ENCODE data around the gene KRTAP10-8.
"Not testable (repeated sequence)": the region's sequence is repeated elsewhere in the genome, so short reads cannot be mapped to it uniquely, and the experiment has no call there.

The KRTAP10-8 gene

DNA sequence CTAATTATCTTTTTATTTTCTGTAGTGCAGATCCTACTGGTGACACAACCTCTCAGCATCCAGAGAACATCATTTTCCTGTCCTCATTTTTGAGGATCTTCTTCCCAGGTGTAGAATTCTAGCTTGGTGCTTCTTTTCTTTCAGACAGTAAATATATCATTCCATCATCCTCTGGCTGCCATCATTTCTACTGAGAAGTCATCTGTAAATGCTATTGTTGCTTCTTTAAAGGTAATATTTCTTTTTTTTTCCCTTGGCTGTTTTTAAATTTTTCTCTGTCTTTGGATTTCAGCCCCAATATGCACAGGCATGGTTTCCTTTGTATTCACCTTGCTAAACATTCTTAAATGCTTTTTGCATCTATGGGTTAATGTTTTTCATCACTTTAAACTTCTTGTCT is 11.7 kb downstream of the KRTAP10-8 start:
- no peak for DNase-seq

DNA sequence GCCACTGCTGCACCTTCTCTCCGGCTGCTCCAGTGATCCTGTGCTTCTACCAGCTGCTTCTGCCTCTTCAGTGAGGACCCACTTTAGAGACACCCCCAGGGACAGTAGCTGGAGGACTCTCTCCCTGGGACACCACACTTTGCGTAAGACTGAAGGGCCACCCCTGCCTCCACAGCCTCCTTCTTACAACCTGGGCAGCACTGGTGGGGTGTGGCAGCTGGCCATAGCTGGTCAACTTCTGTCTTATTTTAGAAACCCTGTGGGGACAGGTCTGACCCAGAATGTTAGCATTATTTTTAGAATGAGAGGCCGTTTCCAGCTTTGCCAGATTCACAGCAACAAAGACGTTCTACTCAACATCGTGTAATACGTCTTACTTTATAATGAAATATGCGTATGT is 13.9 kb downstream of the KRTAP10-8 start:
- no peak for DNase-seq

DNA sequence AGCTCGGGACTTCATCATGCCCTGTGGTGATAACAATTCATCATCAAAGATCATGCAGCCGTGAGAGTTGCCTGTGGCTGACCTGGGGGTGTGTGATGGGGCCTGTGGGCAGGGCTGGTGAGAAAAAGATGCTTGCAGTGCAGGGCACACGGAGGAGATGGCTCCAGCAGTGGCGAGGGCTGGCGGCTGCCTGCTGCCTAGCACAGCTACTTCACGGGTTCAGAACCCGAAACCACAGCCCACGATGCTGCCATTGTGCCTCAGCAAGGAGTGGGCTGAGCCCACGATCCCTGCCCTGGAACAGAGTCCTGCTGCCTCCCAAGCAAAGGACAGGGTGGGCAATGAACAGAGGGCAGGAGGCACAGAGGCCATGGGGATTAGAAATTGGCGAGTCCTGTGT is 14.4 kb downstream of the KRTAP10-8 start:
- DNase-seq, result no peak

DNA sequence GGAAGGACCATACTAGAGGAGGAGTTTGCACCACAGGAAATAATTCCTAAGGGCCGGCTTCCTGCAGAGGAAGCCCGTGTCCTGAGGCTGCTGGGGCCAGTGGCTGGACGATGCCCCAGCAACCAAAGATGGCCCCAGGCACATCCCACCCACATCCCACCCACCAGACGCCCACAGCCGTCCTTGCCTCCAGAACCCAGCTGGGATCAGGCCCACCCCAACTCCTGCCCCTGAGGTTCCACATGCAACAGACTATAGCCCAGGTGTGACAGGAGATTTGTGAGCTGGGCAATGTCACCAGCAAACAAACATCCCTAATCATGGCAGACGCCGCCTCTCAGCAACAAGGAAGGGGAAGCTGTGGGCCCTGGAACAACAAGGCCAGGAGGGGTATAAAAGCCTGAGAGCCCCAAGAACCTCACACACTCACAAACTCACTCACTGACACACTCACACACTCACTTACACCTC is 14.8 kb downstream of the KRTAP10-8 start, which contains the start of gene KRTAP10-9:
Gene KRTAP10-9 (plus strand): TSS at position 421 of the 471 bp plus-strand sequence. CDS start 79 bp downstream, outside the sequence.
- no peak for DNase-seq

DNA sequence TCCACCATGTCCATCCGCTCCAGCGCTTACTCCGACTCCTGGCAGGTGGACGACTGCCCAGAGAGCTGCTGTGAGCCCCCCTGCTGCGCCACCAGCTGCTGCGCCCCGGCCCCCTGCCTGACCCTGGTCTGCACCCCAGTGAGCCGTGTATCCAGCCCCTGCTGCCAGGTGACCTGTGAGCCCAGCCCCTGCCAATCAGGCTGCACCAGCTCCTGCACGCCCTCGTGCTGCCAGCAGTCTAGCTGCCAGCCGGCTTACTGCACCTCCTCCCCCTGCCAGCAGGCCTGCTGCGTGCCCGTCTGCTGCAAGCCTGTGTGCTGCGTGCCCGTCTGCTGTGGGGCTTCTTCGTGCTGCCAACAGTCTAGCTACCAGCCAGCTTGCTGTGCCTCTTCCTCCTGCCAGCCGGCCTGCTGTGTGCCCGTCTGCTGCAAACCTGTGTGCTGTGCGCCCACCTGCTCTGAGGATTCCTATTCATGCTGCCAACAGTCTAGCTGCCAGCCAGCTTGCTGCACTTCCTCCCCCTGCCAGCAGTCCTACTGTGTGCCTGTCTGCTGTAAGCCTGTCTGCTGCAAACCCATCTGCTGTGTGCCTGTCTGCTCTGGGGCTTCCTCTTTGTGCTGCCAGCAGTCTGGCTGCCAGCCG is 15.4 kb downstream of the KRTAP10-8 start:
- DNase-seq, result not testable (repeated sequence)

DNA sequence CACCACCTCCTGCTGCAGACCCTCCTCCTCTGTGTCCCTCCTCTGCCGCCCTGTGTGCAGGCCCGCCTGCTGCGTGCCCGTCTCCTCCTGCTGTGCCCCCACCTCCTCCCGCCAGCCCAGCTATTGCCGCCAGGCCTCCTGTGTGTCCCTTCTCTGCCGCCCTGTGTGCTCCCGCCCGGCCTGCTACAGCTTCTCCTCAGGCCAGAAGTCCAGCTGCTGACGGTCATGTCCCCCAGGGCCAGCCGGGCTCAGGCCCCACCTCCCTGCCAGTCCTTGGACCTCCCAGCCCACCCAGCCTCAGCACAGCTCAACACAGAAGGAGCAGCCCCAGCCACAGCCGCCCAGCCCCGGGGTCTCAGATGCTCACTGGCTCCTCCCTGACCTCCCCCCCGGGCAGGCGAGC is 16.0 kb downstream of the KRTAP10-8 start:
- DNase-seq, result not testable (repeated sequence)

DNA sequence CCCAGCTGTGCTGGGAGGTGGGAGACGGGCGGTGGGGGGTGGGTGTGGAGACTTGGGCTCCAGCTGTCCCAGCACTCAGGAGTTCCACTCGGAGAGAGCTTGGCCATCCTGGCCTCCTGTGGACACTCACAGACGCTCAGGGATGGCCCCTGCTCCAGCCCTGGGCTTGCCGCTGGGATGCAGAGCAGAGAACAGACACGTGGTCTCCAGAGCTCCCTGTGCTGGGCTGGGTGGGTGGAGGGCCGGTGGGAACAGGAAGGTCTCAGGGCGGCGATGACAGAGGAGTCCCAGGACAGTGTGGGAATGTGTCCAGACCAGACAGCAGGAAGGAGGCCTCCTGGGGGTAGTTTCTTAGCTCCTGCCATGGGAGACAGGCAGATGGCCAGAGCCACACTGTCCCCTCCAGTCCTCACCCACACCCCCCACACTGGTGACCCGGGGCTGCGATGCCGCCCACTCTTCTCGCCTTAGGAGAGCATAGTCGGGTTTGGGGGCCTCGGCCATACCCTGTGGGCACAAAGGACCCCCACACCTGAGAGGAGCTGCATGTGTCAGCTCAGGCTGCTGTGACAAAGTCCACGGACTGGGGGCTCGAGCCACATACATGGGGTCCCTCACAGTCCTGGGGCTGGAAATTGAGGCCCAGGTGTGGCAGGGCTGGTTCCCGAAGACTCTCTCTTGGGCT is 17.0 kb downstream of the KRTAP10-8 start:
- no peak for DNase-seq

DNA sequence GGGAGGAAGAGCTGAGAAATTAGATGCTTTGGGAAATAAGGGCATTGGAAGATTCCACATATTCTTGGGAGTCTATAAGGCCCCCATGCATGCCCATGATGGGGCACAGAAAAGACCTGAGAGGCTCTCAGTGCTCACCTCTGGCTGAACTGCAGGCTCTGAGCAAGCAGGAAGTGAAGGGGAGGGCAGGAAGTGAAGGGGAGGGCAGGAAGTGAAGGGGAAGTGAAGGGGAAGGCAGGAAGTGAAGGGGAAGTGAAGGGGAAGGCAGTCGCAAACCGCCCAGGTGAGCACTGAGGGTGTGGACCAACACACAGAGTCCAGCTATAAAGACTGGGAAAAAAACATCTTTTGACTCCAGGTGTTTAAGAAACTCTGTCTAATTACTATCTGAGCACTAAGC is 18.6 kb downstream of the KRTAP10-8 start:
- DNase-seq, result no peak

DNA sequence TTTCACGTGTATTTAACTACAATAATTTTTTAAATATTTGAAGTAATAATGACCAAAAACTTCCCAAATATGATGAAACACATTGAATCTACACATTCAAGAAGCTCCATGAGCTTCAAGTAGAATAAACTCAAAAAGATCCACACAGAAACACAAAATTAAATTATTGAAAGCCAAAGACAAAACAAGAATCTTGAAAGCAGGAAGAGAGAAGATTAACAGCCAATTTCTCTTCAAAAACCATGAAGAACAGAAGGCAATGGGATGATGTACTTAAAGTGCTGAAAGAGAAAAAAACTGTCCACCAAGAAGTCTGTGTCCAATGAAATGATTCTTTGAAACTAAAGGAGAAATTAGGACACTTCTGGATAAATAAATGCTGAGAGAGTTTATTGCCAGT is 20.2 kb downstream of the KRTAP10-8 start:
- DNase-seq, result no peak

DNA sequence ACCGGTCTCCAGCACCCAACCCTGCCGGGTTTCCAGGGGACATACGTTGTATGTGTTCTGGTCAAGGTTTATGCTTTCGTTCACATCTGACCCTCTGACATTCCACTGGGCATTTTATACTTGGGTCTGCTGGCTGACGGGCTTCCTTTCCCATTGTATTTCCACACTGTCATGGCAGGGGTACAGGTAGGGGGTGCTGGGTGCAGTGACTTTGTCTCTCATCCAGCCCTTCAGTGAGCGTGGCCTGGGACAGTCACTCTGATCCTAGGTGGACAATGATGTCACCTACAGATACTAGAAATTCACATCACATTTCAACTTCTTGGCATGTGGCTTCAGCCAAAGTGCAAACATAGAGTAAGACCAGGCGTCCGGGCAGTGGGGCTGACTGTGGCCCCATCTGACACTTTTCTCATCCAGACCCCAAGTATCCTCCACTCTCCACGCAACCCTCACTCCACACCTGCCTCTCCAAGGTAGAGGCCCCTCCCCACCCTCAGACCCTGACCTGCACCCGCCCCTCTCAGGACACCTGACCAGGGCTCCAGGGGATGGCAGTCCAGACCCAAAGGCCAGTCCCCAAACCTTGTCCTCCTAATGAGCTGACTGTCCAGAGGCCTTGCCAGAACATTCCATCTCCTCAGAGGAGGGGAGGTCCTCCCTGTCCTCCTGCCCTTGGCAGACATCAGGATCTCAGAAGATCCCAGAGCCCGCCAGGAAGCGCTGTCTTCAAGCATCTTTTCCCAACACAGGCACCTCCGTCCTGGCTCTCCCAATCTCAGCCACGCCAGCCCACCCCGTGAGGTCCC is 24.5 kb downstream of the KRTAP10-8 start:
- no peak for DNase-seq

DNA sequence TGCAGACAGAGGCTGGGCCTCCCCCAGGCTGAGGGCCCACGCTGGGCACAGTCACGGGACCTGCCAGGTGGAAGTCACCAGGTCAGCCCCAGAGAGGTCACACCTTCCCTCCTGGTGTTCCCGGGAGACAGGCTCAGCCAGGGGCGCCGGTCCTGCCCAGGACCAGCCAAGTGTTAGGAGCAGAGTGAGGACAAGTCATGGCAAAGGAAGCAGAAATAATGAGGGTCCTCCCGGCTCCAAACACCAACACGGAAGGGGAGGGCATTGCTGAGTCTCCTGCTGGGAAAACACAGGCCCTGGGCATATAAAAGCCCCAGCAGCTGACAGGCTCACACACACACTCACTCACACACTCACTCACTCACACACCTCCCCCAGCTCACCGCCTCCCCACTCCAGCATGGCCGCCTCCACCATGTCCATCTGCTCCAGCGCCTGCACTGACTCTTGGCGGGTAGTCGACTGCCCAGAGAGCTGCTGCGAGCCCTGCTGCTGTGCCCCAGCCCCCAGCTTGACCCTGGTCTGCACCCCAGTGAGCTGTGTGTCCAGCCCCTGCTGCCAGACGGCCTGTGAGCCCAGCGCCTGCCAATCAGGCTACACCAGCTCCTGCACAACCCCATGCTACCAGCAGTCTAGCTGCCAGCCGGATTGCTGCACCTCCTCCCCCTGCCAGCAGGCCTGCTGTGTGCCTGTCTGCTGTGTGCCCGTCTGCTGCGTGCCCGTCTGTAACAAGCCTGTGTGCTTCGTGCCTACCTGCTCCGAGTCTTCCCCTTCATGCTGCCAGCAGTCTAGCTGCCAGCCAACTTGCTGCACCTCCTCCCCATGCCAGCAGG is 25.4 kb downstream of the KRTAP10-8 start, which contains the start of gene KRTAP10-10:
Gene KRTAP10-10 (plus strand): TSS at position 339 of the 833 bp plus-strand sequence. CDS start 62 bp downstream, at position 401.
- DNase-seq, result no peak

DNA sequence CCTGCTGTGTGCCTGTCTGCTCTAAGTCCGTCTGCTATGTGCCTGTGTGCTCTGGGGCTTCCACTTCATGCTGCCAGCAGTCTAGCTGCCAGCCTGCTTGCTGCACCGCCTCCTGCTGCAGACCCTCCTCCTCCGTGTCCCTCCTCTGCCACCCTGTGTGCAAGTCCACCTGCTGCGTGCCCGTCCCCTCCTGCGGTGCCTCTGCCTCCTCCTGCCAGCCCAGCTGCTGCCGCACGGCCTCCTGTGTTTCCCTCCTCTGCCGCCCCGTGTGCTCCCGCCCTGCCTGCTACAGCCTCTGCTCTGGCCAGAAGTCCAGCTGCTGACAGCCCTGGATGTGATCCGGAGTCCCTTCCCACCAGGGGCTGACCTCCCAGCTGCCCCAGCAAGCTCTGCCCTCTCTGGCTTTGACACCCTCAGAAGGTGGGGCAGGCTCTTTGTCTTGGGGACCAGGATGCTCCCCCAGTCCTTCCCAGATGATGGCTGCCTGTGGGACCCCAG is 26.0 kb downstream of the KRTAP10-8 start:
- not testable (repeated sequence) for DNase-seq

DNA sequence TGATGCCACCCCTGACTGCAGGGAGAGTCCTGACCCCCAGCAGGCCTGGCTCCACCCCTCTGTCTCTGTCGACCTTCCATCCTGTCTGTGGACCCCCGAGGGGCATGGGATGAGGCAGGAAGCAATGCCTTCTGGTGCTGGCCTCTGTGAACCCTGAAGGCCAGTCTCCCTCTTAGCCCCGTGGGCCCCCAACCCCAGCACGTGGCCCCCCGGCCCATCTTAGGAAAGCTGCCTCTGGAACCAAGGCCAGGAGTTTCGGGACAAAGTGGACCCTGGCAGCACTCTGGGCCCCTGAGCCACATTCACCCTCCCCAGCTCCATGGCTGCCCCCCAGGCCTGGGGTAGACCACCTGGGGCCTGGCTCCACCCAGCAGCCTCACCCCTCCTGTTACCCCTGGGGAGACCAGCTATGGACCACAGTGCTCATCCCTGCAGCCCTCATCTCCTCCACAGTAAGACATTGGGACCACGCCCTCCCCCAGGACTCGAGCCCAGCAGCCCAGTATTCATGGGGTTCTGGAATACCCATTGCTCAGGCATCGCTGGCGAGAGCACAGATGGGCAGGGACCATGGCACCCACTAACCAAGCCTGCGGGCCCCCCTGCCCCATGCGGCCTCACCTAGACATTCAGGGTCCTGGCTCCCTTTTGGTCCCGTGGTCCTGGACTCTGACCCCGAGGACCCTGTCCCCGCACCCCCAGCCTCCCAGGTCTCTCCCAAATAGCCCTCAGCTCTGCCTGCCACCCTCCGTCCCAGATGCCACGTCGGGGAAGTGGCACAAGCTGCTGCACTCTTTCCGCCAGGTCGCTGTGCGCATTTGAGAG is 26.8 kb downstream of the KRTAP10-8 start:
- DNase-seq, result not testable (repeated sequence)

DNA sequence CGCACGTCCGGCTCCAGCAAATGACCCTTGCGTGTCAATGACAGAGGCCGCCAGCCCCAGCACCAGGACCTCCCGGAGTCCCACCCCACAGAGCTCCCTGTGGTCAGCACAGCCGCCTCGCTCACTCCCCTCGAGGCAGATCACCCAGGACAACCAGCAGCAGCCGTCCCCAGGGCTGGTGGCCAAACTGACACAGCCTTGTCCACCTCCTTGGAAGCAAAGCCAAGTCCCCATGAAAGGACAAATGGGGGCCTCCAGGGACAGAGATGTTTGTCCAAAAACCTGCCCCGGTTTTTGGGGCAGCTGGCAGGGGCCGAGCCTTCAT is 27.4 kb downstream of the KRTAP10-8 start:
- no peak for DNase-seq

DNA sequence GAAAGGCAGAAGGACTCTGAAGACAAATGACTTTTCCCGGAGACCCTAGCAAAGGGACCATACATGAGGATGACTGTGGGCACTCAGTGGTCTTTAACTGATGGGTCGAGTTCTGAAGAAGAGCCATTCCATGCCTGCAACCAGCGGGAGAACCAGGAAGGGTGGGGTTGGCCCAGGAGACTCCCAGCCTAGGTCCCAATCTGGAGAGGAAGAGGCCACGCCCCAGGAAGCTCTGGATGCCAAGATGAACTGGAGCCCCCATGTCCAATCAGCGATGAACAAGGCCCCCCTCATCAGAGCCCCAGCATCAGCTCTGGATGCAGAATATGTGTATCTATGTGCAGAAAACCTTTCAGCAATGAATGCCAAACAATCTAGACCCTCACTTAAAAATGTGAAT is 28.9 kb downstream of the KRTAP10-8 start:
- no peak for DNase-seq

DNA sequence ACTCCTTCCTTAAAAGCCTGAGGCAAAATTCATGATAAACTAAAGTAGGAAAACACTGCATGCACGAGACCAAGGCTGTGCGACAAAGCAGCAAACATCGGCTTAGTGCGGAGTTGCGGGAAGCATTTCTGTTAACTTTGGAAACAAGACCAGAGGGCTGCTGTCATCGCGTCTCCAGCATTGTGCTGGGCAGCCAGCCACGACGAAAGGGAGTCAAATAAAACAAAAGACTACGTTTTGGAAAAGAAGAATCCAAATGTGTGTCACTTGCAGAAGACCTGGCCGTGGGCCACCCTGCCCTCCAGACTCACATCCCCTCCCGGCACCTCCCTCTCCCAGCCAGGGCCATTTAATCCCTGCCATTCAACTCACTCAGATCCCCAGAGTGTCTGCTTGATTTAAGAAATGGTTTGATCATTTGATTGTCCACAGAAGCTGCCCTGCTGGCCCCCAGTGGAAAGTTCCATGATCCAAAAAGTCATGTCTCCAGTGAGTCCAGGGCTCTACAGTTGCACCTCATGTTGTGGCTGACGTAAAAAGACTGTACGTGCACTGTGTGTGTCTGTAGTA is 31.9 kb downstream of the KRTAP10-8 start:
- DNase-seq, result no peak

DNA sequence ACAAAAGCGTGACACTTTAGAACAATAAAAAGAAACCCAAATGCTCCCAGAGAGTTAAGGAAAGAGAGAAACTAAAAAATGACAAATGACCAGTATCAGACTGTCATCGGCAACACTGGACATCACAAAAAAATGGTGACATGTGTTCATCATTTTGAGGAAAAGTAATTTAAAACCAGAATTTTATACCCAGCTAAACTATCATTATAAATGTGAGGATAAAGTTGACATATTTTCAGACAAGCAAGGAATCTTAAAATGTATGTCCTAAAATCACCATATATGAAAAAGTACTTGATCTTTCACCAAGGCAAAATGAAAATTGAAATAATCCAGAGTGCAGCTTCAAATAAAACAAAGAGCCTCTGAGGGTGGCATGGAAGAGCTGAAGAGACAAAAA is 33.0 kb downstream of the KRTAP10-8 start:
- no peak for DNase-seq

DNA sequence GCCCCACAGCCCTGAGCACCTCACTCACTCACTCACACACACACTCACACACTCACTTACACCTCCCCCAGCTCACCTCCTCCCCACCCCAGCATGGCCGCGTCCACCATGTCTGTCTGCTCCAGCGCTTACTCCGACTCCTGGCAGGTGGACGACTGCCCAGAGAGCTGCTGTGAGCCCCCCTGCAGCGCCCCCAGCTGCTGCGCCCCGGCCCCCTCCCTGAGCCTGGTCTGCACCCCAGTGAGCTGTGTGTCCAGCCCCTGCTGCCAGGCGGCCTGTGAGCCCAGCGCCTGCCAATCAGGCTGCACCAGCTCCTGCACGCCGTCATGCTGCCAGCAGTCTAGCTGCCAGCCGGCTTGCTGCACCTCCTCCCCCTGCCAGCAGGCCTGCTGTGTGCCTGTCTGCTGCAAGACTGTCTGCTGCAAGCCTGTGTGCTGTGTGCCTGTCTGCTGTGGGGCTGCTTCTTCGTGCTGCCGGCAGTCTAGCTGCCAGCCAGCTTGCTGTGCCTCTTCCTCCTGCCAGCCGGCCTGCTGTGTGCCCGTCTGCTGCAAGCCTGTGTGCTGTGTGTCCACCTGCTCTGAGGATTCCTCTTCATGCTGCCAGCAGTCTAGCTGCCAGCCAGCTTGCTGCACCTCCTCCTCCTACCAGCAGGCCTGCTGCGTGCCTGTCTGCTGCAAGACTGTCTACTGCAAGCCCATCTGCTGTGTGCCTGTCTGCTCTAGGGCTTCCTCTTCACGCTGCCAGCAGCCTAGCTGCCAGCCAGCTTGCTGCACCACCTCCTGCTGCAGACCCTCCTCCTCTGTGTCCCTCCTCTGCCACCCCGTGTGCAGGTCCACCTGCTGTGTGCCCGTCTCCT is 34.7 kb downstream of the KRTAP10-8 start, which contains the start of gene KRTAP10-11:
Gene KRTAP10-11 (plus strand): TSS at position 49 of the 856 bp plus-strand sequence. CDS start 45 bp downstream, at position 94.
- not testable (repeated sequence) for DNase-seq

DNA sequence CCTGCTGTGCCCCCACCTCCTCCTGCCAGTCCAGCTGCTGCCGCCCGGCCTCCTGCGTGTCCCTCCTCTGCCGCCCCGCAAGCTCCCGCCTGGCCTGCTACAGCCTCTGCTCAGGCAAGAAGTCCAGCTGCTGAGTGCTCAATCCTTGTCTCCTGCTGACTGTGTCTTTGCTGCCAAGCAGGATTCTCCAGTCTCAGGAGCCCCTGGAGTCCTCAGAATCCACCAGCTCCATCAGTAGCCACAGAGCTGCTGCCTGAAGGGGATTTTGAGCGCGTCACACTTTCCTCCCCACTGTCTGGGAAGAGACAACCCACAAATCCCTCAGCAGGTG is 35.3 kb downstream of the KRTAP10-8 start:
- peak; percentile 23 for DNase-seq
